HCT116 (cell line): Measurements from ENCODE around the gene MEIOB. TPM values are rescaled to one million over a fixed set of nuclear protein-coding genes. Genes with fewer than 3 reads are reported as not detected.

ENCODE experiments used
- ATAC-seq: fragments of 200-7000 bp; cut with Tn5 transposase; 2 replicates; pipeline ENCODE4 v1.9.1; 2020; ENCODE audit warnings: mild to moderate bottlenecking, moderate library complexity
- BruUV-seq: library from RNA; stranded (reverse); fragments of 400-500 nt; replicated peaks from 2 replicates; lab custom pipeline; 2021; lab: Mats Ljungman, UMichigan
- CTCF ChIA-PET: fragments of 300-600 bp; sonication (Branson Sonifier 250); formaldehyde crosslinking; loops from one replicate; lab custom pipeline; 2021; ENCODE audit warnings: antibody characterized with exemption; lab: Charles Lee
- POLR2A ChIA-PET: fragments of 300-600, 350-600 bp; sonication (Branson Sonifier 250); formaldehyde crosslinking; loops from one replicate; lab custom pipeline; 2021; ENCODE audit warnings: antibody characterized with exemption; lab: Charles Lee
- RAD21 ChIA-PET, 2 experiments: fragments of 300-600 bp; sonication (Branson Sonifier 250); formaldehyde crosslinking; loops; one replicate each; lab custom pipeline; 2023; ENCODE audit warnings: low total read pairs in 2 of 2; ENCODE audit not compliant: uncharacterized antibody in 2 of 2, unreplicated experiment in 2 of 2, low non-redundant PET in 1 of 2; lab: Charles Lee
- DNase-seq: peaks from one replicate; pipeline ENCODE4 v3.0.0-alpha.2; 2010; ENCODE audit warnings: low read depth, low spot score
- H2AFZ ChIP-seq: fragments of 200-600 bp; shearing (Covaris generic), sonication (generic); 2 replicates; pipeline ENCODE4 v1.6.1; 2017; ENCODE audit warnings: low read depth, mixed run types, mixed read lengths, antibody characterized with exemption, low read length; ENCODE audit not compliant: poor library complexity, severe bottlenecking
- H3K27ac ChIP-seq: 2 replicates; pipeline ENCODE4 v1.5.1; 2012; ENCODE audit warnings: low read depth, low read length
- H3K27me3 ChIP-seq: fragments of 200-600 bp; sonication (generic); 2 replicates; pipeline ENCODE4 v1.6.1; 2016; ENCODE audit warnings: mixed run types, low read length, mixed read lengths; ENCODE audit not compliant: insufficient read depth
- H3K36me3 ChIP-seq, 2 experiments: fragments of 200-500 bp in 1 of 2; fragments of 200-600 bp in 1 of 2; sonication (Bioruptor generic) in 1 of 2; sonication (generic) in 1 of 2; 2 replicates each; pipeline versions ENCODE4 v1.5.1 to v1.6.1; 2014 to 2016; ENCODE audit warnings: low read length in 2 of 2, inconsistent platforms in 1 of 2, mixed read lengths in 1 of 2, mixed run types in 1 of 2; ENCODE audit not compliant: insufficient read depth in 2 of 2, control insufficient read depth in 1 of 2
- H3K4me1 ChIP-seq, 2 experiments: fragments of 200-600 bp in 1 of 2; sonication (generic) in 1 of 2; 2 replicates each; pipeline versions ENCODE4 v1.5.1 to v1.6.1; 2012 to 2017; ENCODE audit warnings: low read length in 2 of 2, inconsistent platforms in 1 of 2, mild to moderate bottlenecking in 1 of 2, mixed read lengths in 1 of 2, mixed run types in 1 of 2, moderate library complexity in 1 of 2; ENCODE audit not compliant: insufficient read depth in 2 of 2, control insufficient read depth in 1 of 2
- H3K4me2 ChIP-seq: fragments of 200-600 bp; sonication (generic); 2 replicates; pipeline ENCODE4 v1.6.1; 2017; ENCODE audit warnings: mixed run types, low read length, mixed read lengths
- H3K4me3 ChIP-seq, 2 experiments: fragments of 200-600 bp in 1 of 2; sonication (generic) in 1 of 2; replicated peaks in 1 of 2; 2 replicates each; pipeline ENCODE4 v1.5.1; 2011 to 2016; ENCODE audit warnings: low read length in 2 of 2, control low read depth in 1 of 2, low read depth in 1 of 2, mild to moderate bottlenecking in 1 of 2, mixed read lengths in 1 of 2, mixed run types in 1 of 2
- H3K79me2 ChIP-seq: fragments of 200-600 bp; sonication (generic); 2 replicates; pipeline ENCODE4 v1.6.1; 2017; ENCODE audit warnings: mild to moderate bottlenecking, mixed run types, low read length, moderate library complexity, mixed read lengths; ENCODE audit not compliant: insufficient read depth
- H3K9ac ChIP-seq: fragments of 200-600 bp; sonication (generic); 2 replicates; pipeline ENCODE4 v1.6.1; 2016; ENCODE audit warnings: low read length, mixed read lengths
- H3K9me2 ChIP-seq: fragments of 200-600 bp; sonication (generic), shearing (Covaris generic); 2 replicates; pipeline ENCODE4 v1.6.1; 2017; ENCODE audit warnings: mixed run types, mild to moderate bottlenecking, moderate library complexity; ENCODE audit not compliant: insufficient read depth
- H3K9me3 ChIP-seq, 2 experiments: fragments of 200-500 bp in 1 of 2; fragments of 200-600 bp in 1 of 2; sonication (Bioruptor generic) in 1 of 2; sonication (generic) in 1 of 2; 2 replicates each; pipeline ENCODE4 v1.6.1; 2014 to 2017; ENCODE audit warnings: low read length in 2 of 2, mixed read lengths in 2 of 2, inconsistent platforms in 1 of 2, low read depth in 1 of 2, mild to moderate bottlenecking in 1 of 2, mixed run types in 1 of 2, moderate library complexity in 1 of 2; ENCODE audit not compliant: control insufficient read depth in 1 of 2, insufficient read depth in 1 of 2
- H4K20me1 ChIP-seq: fragments of 200-600 bp; sonication (generic), shearing (Covaris generic); 2 replicates; pipeline ENCODE4 v1.6.1; 2017; ENCODE audit warnings: mixed run types, mild to moderate bottlenecking, moderate library complexity; ENCODE audit not compliant: insufficient read depth
- ATF3 ChIP-seq: IDR thresholded peaks from 2 replicates; pipeline ENCODE4 v1.6.1; 2012
- CBX3 ChIP-seq: IDR thresholded peaks from 2 replicates; pipeline ENCODE4 v1.6.1; 2012; ENCODE audit warnings: low read depth
- CEBPB ChIP-seq: IDR thresholded peaks from 2 replicates; pipeline ENCODE4 v1.6.1; 2012; ENCODE audit warnings: low read depth
- CTCF ChIP-seq, 3 experiments: fragments of 200-600 bp in 1 of 3; sonication (generic) in 1 of 3; IDR thresholded peaks in 2 of 3; conservative IDR thresholded peaks in 1 of 3; 2 replicates each; pipeline ENCODE4 v1.5.1; 2012 to 2017; ENCODE audit warnings: low read depth in 2 of 3, low read length in 2 of 3, antibody characterized with exemption in 1 of 3, borderline replicate concordance in 1 of 3, control low read depth in 1 of 3, mild to moderate bottlenecking in 1 of 3, mixed read lengths in 1 of 3, mixed run types in 1 of 3, moderate library complexity in 1 of 3; ENCODE audit not compliant: insufficient read depth in 1 of 3
- EGR1 ChIP-seq: IDR thresholded peaks from 2 replicates; pipeline ENCODE4 v1.6.1; 2012; ENCODE audit warnings: low read depth
- EZH2 ChIP-seq: fragments of 200-600 bp; sonication (generic); IDR thresholded peaks from 2 replicates; pipeline ENCODE4 v1.6.1; 2017; ENCODE audit warnings: antibody characterized with exemption, mixed run types
- EZH2phosphoT487 ChIP-seq: fragments of 200-600 bp; IDR thresholded peaks from 2 replicates; pipeline ENCODE4 v1.6.1; 2018; ENCODE audit warnings: antibody characterized with exemption, borderline replicate concordance
- FOSL1 ChIP-seq: IDR thresholded peaks from 2 replicates; pipeline ENCODE4 v1.6.1; 2012; ENCODE audit warnings: low read depth
- POLR2A ChIP-seq: IDR thresholded peaks from 2 replicates; pipeline ENCODE4 v1.7.0; 2011; ENCODE audit warnings: borderline replicate concordance; ENCODE audit not compliant: insufficient read depth, insufficient read length; ENCODE audit errors: extremely low read depth
- POLR2AphosphoS5 ChIP-seq: IDR thresholded peaks from 2 replicates; pipeline ENCODE4 v1.6.1; 2011; ENCODE audit warnings: mild to moderate bottlenecking, low read depth, low read length, moderate library complexity
- RAD21 ChIP-seq: IDR thresholded peaks from 2 replicates; pipeline ENCODE4 v1.6.1; 2012; ENCODE audit warnings: low read depth, mild to moderate bottlenecking
- SIN3A ChIP-seq: IDR thresholded peaks from 2 replicates; pipeline ENCODE4 v1.6.1; 2012; ENCODE audit warnings: low read depth
- SP1 ChIP-seq: IDR thresholded peaks from 2 replicates; pipeline ENCODE4 v1.6.1; 2012; ENCODE audit warnings: low read depth
- SRF ChIP-seq: IDR thresholded peaks from 2 replicates; pipeline ENCODE4 v1.6.1; 2012; ENCODE audit warnings: low read depth
- TCF7L2 ChIP-seq: IDR thresholded peaks from 2 replicates; pipeline ENCODE4 v1.7.0; 2011; ENCODE audit warnings: borderline replicate concordance, inconsistent platforms; ENCODE audit not compliant: insufficient read depth, insufficient read length; ENCODE audit errors: extremely low read depth
- YY1 ChIP-seq: IDR thresholded peaks from 2 replicates; pipeline ENCODE4 v1.6.1; 2011; ENCODE audit warnings: low read length, low read depth, moderate library complexity, mild to moderate bottlenecking; ENCODE audit not compliant: insufficient replicate concordance; ENCODE audit errors: extremely low read depth
- ZNF274 ChIP-seq: fragments of 200-500 bp; sonication (Bioruptor generic); IDR thresholded peaks from 2 replicates; pipeline ENCODE4 v1.6.1; 2014; ENCODE audit warnings: mild to moderate bottlenecking, low read depth, low read length, inconsistent platforms
- intact Hi-C: fragments of 100-400 bp; cut with micrococcal nuclease; formaldehyde crosslinking; loops from 2 replicates; pipeline ENCODE4 v1.10.0; 2022
- total RNA-seq: library from RNA; stranded (reverse); gene quantifications from one replicate; pipeline ENCODE4 v1.2.1, GENCODE V29; 2021; ENCODE audit not compliant: unreplicated experiment
- TF ChIP-seq, protein P1 (sequence below): IDR thresholded peaks from 2 replicates; pipeline ENCODE4 v1.6.1; 2012; ENCODE audit warnings: low read depth
- TF ChIP-seq, protein P2 (sequence below): IDR thresholded peaks from 2 replicates; pipeline ENCODE4 v1.6.1; 2011; ENCODE audit warnings: mild to moderate bottlenecking, low read length, moderate library complexity; ENCODE audit not compliant: insufficient replicate concordance; ENCODE audit errors: extremely low read depth
- TF ChIP-seq, protein P3 (sequence below): IDR thresholded peaks from 2 replicates; pipeline ENCODE4 v1.6.1; 2012

The MEIOB gene
- total RNA-seq, 1 experiment from 2014 or later: 0.59 TPM

- no peaks in the 10 kb centered on the region for H3K4me1 ChIP-seq
- H3K36me3 ChIP-seq: no peaks in the 10 kb centered on the region
- H3K9me3 ChIP-seq: no peaks in the 10 kb centered on the region
- BruUV-seq: no TSS peak
- no peaks in the 10 kb centered on the region for H3K79me2 ChIP-seq
- no peaks in the 10 kb centered on the region for H3K9me2 ChIP-seq
- H3K27me3 ChIP-seq: no peaks in the 10 kb centered on the region
- no peaks in the 10 kb centered on the region for H4K20me1 ChIP-seq
- H3K4me2 ChIP-seq: no peak overlapping the region
- ATAC-seq (no peak), DNase-seq (no peak)
- ChIA-PET RAD21 (no interaction called here), CTCF (no interaction called here), POLR2A (no interaction called here)
- no peak overlapping the region for H3K9ac ChIP-seq
- intact Hi-C loops: no loop called here
- no peak overlapping the region for H3K27ac ChIP-seq
- TF ChIP-seq YY1 (no peak), POLR2A (no peak), CEBPB (no peak), CTCF (IDR thresholded peaks at IDR 0.05 in 2 of 3, conservative IDR thresholded peaks at IDR 0.05 in 1 of 3; ENCODE audit: borderline replicate concordance in 1 of 3, insufficient read depth in 1 of 3, low read depth in 2 of 3, low read length in 2 of 3) (no peak), SIN3A (no peak), SP1 (no peak), EZH2 (no peak), CBX3 (no peak), SRF (no peak), FOSL1 (no peak), TCF7L2 (no peak), ATF3 (no peak), EZH2phosphoT487 (no peak), RAD21 (no peak), POLR2AphosphoS5 (no peak), ZNF274 (no peak), EGR1 (no peak)
- TF ChIP-seq, protein P1, sequence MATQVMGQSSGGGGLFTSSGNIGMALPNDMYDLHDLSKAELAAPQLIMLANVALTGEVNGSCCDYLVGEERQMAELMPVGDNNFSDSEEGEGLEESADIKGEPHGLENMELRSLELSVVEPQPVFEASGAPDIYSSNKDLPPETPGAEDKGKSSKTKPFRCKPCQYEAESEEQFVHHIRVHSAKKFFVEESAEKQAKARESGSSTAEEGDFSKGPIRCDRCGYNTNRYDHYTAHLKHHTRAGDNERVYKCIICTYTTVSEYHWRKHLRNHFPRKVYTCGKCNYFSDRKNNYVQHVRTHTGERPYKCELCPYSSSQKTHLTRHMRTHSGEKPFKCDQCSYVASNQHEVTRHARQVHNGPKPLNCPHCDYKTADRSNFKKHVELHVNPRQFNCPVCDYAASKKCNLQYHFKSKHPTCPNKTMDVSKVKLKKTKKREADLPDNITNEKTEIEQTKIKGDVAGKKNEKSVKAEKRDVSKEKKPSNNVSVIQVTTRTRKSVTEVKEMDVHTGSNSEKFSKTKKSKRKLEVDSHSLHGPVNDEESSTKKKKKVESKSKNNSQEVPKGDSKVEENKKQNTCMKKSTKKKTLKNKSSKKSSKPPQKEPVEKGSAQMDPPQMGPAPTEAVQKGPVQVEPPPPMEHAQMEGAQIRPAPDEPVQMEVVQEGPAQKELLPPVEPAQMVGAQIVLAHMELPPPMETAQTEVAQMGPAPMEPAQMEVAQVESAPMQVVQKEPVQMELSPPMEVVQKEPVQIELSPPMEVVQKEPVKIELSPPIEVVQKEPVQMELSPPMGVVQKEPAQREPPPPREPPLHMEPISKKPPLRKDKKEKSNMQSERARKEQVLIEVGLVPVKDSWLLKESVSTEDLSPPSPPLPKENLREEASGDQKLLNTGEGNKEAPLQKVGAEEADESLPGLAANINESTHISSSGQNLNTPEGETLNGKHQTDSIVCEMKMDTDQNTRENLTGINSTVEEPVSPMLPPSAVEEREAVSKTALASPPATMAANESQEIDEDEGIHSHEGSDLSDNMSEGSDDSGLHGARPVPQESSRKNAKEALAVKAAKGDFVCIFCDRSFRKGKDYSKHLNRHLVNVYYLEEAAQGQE: no peak
- TF ChIP-seq, protein P2, sequence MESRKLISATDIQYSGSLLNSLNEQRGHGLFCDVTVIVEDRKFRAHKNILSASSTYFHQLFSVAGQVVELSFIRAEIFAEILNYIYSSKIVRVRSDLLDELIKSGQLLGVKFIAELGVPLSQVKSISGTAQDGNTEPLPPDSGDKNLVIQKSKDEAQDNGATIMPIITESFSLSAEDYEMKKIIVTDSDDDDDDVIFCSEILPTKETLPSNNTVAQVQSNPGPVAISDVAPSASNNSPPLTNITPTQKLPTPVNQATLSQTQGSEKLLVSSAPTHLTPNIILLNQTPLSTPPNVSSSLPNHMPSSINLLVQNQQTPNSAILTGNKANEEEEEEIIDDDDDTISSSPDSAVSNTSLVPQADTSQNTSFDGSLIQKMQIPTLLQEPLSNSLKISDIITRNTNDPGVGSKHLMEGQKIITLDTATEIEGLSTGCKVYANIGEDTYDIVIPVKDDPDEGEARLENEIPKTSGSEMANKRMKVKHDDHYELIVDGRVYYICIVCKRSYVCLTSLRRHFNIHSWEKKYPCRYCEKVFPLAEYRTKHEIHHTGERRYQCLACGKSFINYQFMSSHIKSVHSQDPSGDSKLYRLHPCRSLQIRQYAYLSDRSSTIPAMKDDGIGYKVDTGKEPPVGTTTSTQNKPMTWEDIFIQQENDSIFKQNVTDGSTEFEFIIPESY: no peak
- TF ChIP-seq, protein P3, sequence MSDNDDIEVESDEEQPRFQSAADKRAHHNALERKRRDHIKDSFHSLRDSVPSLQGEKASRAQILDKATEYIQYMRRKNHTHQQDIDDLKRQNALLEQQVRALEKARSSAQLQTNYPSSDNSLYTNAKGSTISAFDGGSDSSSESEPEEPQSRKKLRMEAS: no peak
- no peak overlapping the region for H3K4me3 ChIP-seq
- H2AFZ ChIP-seq: no peak overlapping the region
Measured at GRCh38 chr16:1839554-1839953, 32.4 kb downstream of the MEIOB start.
